IPS-20b (cell line): ENCODE measurements around the gene ZNF335.
"Not testable (repeated sequence)": the region's sequence is repeated elsewhere in the genome, so short reads cannot be mapped to it uniquely, and the experiment has no call there.

Experiments used
- H3K27ac ChIP-seq: one replicate; pipeline ENCODE4 v1.5.1; 2013; ENCODE audit warnings: low read length
- H3K27me3 ChIP-seq: 2 replicates; pipeline ENCODE4 v1.6.1; 2013; ENCODE audit warnings: mild to moderate bottlenecking, low read length, inconsistent platforms; ENCODE audit not compliant: insufficient read depth
- H3K36me3 ChIP-seq: 2 replicates; pipeline ENCODE4 v1.6.1; 2013; ENCODE audit warnings: low read depth, mild to moderate bottlenecking, inconsistent platforms, low read length, moderate library complexity; ENCODE audit not compliant: insufficient read depth
- H3K4me1 ChIP-seq: 2 replicates; pipeline ENCODE4 v1.6.1; 2013; ENCODE audit warnings: mild to moderate bottlenecking, control low read depth, inconsistent platforms, low read length, moderate library complexity; ENCODE audit not compliant: insufficient read depth
- H3K4me3 ChIP-seq: 2 replicates; pipeline ENCODE4 v1.5.1; 2013; ENCODE audit warnings: mild to moderate bottlenecking, low read length, inconsistent platforms
- H3K9ac ChIP-seq: 2 replicates; pipeline ENCODE4 v1.6.1; 2013; ENCODE audit warnings: low read depth, mild to moderate bottlenecking, inconsistent platforms, low read length, moderate library complexity
- H3K9me3 ChIP-seq: 2 replicates; pipeline ENCODE4 v1.6.1; 2013; ENCODE audit warnings: mild to moderate bottlenecking, low read depth, low read length, inconsistent platforms; ENCODE audit not compliant: insufficient read depth

ZNF335 gene

DNA sequence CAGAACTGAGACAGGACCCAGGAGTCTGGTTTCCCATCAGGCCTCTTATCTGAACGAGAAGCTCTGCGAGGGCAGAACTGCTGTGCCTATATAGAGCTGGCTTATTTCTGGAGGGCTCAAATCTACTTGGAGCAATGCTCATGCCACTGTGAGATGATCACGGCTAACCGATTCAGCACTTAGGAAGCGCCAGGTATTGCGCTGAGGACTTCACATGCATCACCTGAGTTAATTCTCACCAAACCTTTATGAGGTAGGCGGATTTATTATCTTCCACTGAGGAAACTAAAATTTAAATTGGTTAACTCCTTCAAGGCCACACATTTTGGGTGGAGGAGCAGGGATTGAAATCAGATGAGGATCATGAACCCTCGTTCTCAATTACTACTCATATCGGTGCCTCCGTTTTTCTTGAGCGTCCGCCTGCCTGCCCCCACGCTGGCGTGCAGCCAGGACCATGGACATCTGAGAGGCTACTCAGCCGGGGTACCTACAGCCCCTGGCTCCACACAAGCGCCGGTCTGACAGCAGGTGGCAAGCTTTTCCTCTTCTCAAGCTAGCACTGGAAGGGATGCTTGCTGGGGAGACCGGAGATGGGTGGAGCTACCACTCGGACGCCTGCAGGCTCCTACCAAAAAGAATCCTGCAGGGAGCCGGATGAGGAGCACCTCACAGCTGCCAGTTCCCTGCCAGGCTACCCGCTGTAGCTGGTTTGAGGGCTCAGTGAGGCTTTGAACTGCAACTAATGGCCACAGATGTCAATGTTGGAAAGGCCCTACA lies 38.5 kb downstream of the ZNF335 start:
- peaks cover 14% of the 10 kb centered on the region; the same call in 1 of the 2 replicates for H3K4me1 ChIP-seq
- peak overlapping the region; percentile 95 for H3K4me3 ChIP-seq
- H3K27me3 ChIP-seq, result no peaks in the 10 kb centered on the region
- peaks cover 13% of the 10 kb centered on the region; the same call in 1 of the 2 replicates for H3K36me3 ChIP-seq
- peak overlapping the region; percentile 99 for H3K27ac ChIP-seq
- H3K9ac ChIP-seq, result peak overlapping the region; percentile 99
- no peaks in the 10 kb centered on the region for H3K9me3 ChIP-seq

GRCh38 chr20:45931680-45932079 lies 40.3 kb downstream of the ZNF335 start:
- H3K4me3 ChIP-seq, H3K27ac ChIP-seq, H3K36me3 ChIP-seq, H3K9ac ChIP-seq, H3K9me3 ChIP-seq, H3K4me1 ChIP-seq, H3K27me3 ChIP-seq: not testable (repeated sequence)

- no peak overlapping the region for H3K4me3 ChIP-seq
- no peaks in the 10 kb centered on the region for H3K9me3 ChIP-seq
- H3K27ac ChIP-seq, result no peak overlapping the region
- H3K4me1 ChIP-seq, result no peaks in the 10 kb centered on the region; the same call in 1 of the 2 replicates
- no peaks in the 10 kb centered on the region for H3K27me3 ChIP-seq
- H3K9ac ChIP-seq, result no peak overlapping the region
- no peaks in the 10 kb centered on the region for H3K36me3 ChIP-seq
Measured at GRCh38 chr20:45927071-45927878, 44.7 kb downstream of the ZNF335 start.

DNA sequence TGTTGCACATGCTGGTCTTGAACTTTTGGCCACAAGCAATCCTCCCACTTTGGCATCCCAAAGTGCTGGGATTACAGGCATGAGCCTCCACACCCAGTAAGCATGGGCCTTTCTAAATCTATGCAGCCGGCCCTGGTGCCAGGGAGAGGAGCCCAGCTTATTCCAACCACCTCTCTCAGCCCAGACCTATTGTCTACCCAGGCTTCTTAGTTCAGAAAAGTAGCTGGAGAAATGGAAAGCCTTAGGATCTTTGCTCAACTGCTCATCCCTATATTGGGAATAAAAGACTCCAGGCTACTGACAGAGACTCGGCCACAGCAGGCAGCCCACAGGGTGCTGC lies 45.3 kb downstream of the ZNF335 start:
- Histone ChIP-seq H3K4me3 (no peak overlapping the region), H3K27ac (no peak overlapping the region), H3K9ac (no peak overlapping the region), H3K9me3 (no peaks in the 10 kb centered on the region), H3K36me3 (no peaks in the 10 kb centered on the region), H3K4me1 (no peaks in the 10 kb centered on the region; the same call in 1 of the 2 replicates), H3K27me3 (no peaks in the 10 kb centered on the region)

DNA sequence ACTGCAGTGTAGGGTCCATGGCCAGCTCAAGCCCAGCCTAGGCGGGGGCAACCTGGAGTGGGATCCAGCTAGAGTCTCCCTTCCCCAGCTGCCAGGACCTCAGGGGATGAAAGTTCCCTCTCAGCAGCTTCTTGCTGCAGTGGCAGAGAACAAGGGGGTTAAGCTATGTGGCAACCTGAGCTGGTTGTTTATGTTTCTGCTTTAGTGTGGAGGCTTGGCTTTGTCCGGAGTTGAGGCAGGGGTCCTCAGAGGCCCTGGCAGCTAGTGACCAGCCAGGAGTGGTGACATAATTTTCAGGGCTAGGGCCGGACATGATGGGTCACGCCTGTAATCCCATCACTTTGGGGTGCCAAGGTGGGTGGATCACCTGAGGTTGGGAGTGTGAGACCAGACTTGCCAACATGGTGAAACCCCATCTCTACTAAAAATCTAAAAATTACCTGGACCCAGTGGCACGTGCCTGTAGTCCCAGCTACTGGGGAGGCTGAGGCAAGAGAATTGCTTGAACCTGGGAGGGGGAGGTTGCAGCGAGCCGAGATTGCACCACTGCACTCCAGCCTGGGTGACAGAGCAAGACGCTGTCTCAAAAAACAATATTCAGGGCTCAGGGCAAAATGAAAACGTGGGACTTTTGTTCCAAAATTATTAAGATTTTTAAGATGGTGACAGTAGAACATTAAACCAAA lies 46.0 kb downstream of the ZNF335 start:
- Histone ChIP-seq H3K9ac (no peak overlapping the region), H3K36me3 (no peaks in the 10 kb centered on the region), H3K9me3 (no peaks in the 10 kb centered on the region), H3K4me1 (no peaks in the 10 kb centered on the region; the same call in 1 of the 2 replicates), H3K27me3 (no peaks in the 10 kb centered on the region), H3K27ac (no peak overlapping the region), H3K4me3 (no peak overlapping the region)

DNA sequence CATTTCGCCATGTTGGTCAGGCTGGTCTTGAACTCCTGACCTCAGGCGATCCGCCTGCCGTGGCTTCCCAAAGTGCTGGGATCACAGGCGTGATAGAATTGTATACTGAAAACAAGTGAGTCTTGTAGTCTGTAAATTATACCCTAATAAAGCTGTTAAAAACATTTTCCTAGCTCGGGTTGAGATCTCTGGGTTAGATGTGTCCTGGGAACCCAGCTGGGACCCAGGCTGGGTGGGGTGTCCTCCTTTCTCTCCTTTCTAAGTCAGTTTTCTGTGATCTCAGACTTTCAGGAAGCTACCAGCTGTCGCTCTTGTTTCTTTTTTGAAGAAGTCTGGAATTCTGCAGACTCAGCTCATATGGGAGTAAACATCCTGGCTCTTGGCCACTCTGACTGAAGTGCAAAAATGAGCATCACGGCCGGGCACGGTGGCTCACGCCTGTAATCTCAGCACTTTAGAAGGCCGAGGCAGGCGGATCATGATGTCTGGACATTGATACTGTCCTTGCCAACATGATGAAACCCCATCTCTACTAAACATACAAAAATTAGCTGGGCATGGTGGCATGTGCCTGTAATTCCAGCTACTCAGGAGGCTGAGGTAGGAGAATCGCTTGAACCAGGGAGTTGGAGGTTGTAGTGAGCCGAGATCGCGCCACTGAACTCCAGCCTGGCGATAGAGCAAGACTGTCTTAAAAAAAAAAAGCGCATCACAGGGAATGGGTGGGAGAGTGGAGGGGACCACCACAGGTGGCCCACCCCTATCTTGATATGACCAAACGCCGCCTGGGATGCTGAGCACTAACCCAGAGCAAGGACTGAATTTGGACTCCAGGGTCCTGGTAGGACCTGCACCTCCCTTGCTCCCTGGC lies 47.4 kb downstream of the ZNF335 start:
- Histone ChIP-seq H3K36me3 (no peaks in the 10 kb centered on the region), H3K4me3 (no peak overlapping the region), H3K27ac (no peak overlapping the region), H3K9ac (no peak overlapping the region), H3K9me3 (no peaks in the 10 kb centered on the region), H3K27me3 (no peaks in the 10 kb centered on the region), H3K4me1 (no peaks in the 10 kb centered on the region; the same call in 1 of the 2 replicates)

DNA sequence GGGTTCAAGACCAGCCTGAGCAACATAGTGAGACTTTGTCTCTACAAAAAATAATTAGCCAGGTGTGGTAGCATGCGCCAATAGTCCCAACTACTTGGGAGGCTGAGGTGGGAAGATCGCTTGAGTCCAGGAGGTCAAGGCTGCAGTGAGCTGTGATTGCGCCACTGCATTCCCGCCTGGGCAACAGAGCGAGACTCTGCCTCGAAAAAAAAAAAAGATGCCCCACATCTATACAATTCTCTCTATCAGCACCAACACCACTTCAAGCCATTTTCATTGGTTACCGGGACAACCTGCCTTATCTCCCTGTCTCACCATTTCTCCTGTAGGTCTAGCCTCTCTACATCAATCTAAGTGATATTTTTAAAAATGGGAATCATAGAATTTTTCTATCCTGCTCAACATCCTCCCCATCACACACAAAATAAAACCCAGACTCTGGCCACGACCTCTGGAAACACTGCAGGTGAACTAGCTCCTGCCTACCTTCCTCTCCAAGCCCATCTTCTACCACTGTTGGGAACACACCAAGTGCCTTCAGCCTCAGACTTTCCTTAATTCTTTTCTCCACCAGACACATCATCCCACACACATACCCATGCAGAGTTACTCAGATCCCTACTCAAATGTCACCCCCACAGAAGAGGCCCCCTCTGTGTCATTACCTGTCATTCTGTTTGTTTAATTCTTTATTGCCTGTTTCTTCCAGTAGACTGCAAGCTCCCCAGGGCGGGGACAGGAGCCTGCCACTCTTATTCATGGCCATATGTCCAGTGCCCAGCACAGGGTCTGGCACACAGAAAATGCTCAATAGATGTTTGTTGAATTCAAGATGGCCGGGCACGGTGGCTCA lies 50.4 kb downstream of the ZNF335 start:
- no peaks in the 10 kb centered on the region for H3K36me3 ChIP-seq
- no peaks in the 10 kb centered on the region; the same call in 1 of the 2 replicates for H3K4me1 ChIP-seq
- no peaks in the 10 kb centered on the region for H3K27me3 ChIP-seq
- H3K9me3 ChIP-seq, result no peaks in the 10 kb centered on the region
- H3K27ac ChIP-seq, result no peak overlapping the region
- H3K4me3 ChIP-seq, result no peak overlapping the region
- H3K9ac ChIP-seq, result no peak overlapping the region

DNA sequence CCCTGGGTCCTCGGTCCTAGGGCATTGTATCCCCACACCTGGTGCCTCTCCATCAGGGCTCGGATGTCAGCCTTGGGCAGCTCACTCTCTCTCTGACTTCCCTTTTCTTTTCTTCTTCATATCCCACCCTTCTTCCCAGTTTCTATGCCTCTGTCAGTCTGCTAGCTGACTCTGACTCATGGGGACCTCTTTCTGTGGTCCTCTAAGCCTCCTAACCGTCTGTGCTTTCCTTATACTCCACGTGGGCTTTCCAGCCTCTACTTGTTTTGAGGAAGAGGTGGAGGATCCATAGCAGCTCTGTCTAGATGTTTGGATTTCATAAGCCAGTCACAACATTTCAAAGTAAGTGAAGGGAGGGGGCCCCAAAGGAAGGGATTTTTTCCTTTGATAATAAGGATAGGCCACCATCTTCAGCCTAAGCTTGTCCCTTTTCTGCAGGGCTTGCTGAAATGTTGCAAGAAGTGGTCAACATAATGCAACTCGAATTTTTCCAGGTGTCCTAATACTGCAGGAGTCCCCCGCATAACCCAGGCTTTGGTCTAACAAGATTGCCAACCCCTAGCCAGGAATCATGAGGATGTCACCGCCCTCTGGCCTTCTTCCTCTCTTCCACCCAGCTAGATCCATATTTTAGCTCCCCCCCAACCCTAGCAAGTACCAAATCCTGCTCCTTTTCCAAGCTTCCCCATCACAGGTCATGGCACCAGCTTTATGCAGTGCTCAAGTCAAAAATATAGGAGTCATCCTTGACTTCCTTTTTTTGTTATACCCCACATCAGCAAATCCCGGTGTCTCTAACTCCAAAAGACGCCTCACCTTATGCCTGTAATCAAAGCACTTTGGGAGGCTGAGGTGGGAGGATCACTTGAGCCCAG lies 51.3 kb downstream of the ZNF335 start:
- no peaks in the 10 kb centered on the region for H3K36me3 ChIP-seq
- H3K9ac ChIP-seq, result no peak overlapping the region
- no peaks in the 10 kb centered on the region for H3K27me3 ChIP-seq
- H3K9me3 ChIP-seq, result no peaks in the 10 kb centered on the region
- no peak overlapping the region for H3K4me3 ChIP-seq
- no peak overlapping the region for H3K27ac ChIP-seq
- no peaks in the 10 kb centered on the region for H3K4me1 ChIP-seq

- H3K9me3 ChIP-seq, result no peaks in the 10 kb centered on the region
- no peaks in the 10 kb centered on the region for H3K27me3 ChIP-seq
- H3K27ac ChIP-seq, result no peak overlapping the region
- no peak overlapping the region for H3K9ac ChIP-seq
- no peaks in the 10 kb centered on the region for H3K4me1 ChIP-seq
- H3K4me3 ChIP-seq, result no peak overlapping the region
- H3K36me3 ChIP-seq, result no peaks in the 10 kb centered on the region
Measured at GRCh38 chr20:45919542-45920399, 52.2 kb downstream of the ZNF335 start.
